Body of pancreas (tissue), 4 donors: ENCODE results near the gene C1QTNF8. TPM values are rescaled to one million over a fixed set of nuclear protein-coding genes. Genes with fewer than 3 reads are reported as not detected.

Experiments used
- ATAC-seq: fragments of 150-250 bp; one replicate; pipeline ENCODE4 v1.9.1; 2016
- DNase-seq, 4 donors: peaks; one replicate each; pipeline ENCODE4 v3.0.0-alpha.2; 2019
- H3K27ac ChIP-seq, 4 donors: fragments of 200-600 bp; sonication (generic); 1 replicate in 3 of 4; 2 replicates in 1 of 4; pipeline versions ENCODE4 v1.5.1 to v1.6.1; 2016 to 2019; ENCODE audit warnings: mild to moderate bottlenecking in 1 of 4, mixed read lengths in 1 of 4, moderate library complexity in 1 of 4
- H3K27me3 ChIP-seq, 2 donors: fragments of 200-600 bp; sonication (generic); one replicate each; pipeline ENCODE4 v1.6.0; 2016; ENCODE audit warnings: mild to moderate bottlenecking in 1 of 2
- H3K36me3 ChIP-seq, 2 donors: fragments of 200-600 bp; sonication (generic); replicated peaks in 1 of 2; 2 replicates each; pipeline ENCODE4 v1.5.1; 2016; ENCODE audit warnings: low read depth in 2 of 2; ENCODE audit not compliant: insufficient read depth in 1 of 2
- H3K4me1 ChIP-seq: fragments of 200-600 bp; sonication (generic); one replicate; pipeline ENCODE4 v1.6.0; 2016
- H3K4me3 ChIP-seq, 2 donors: fragments of 200-600 bp; sonication (generic); 1 replicate in 1 of 2; 2 replicates in 1 of 2; pipeline ENCODE4 v1.5.1; 2016 to 2019
- H3K9me3 ChIP-seq, 3 donors: fragments of 200-600 bp; sonication (generic); 1 replicate in 2 of 3; 2 replicates in 1 of 3; pipeline ENCODE4 v1.5.1; 2016
- CTCF ChIP-seq, 7 experiments: fragments of 450-650 bp in 4 of 7; fragments of 200-600 bp in 3 of 7; sonication (generic) in 3 of 7; IDR thresholded peaks; one replicate each; pipeline ENCODE4 v1.5.1; 2016 to 2019; ENCODE audit warnings: antibody characterized with exemption in 7 of 7
- POLR2A ChIP-seq, 3 donors: fragments of 450-650 bp; IDR thresholded peaks; one replicate each; pipeline ENCODE4 v1.6.1; 2016; ENCODE audit warnings: antibody characterized with exemption in 3 of 3, mild to moderate bottlenecking in 2 of 3
- WGBS, 2 donors: methylation state at CpG; one replicate each; pipeline ENCODE4 v1.1.5; 2017; 5-methylcytosine and 5-hydroxymethylcytosine counted together
- intact Hi-C: fragments of 100-400 bp; cut with DNase I; formaldehyde crosslinking; loops from one replicate; pipeline ENCODE4 v1.15.1; 2023
- total RNA-seq, 2 donors: library from RNA; depleted of rRNA; stranded (reverse); fragments of >200 nt; gene quantifications; one replicate each; pipeline ENCODE4 v1.1.0, GENCODE V29; 2016

The C1QTNF8 gene
- total RNA-seq, 2 donors from 2014 or later = not detected

GRCh38 chr16:1132431-1132830 is 36.4 kb upstream of the C1QTNF8 start:
- H3K4me3 ChIP-seq = no peak overlapping the region
- no peak for ATAC-seq
- intact Hi-C loops = no loop called here
- DNase-seq = no peak
- peaks cover 32% of the 10 kb centered on the region for H3K4me1 ChIP-seq
- no peak overlapping the region for H3K27ac ChIP-seq
- no peaks in the 10 kb centered on the region for H3K9me3 ChIP-seq
- H3K36me3 ChIP-seq = no peaks in the 10 kb centered on the region
- WGBS, 2 donors = 80 to 87% methylated on average over 12 to 14 of the region's 15 CpGs
- H3K27me3 ChIP-seq = no peaks in the 10 kb centered on the region
- no peak for TF ChIP-seq POLR2A (IDR thresholded peaks at IDR 0.05)
- TF ChIP-seq CTCF (IDR thresholded peaks at IDR 0.05) = no peak

GRCh38 chr16:1131378-1131994 is 35.4 kb upstream of the C1QTNF8 start:
- ATAC-seq (no peak), DNase-seq (no peak)
- 93 to 97% methylated on average over 22 of the region's 35 CpGs for whole genome bisulfite sequencing, 2 donors
- Histone ChIP-seq H3K27ac (no peak overlapping the region), H3K27me3 (no peaks in the 10 kb centered on the region), H3K9me3 (no peaks in the 10 kb centered on the region), H3K4me3 (no peak overlapping the region), H3K4me1 (peaks cover 31% of the 10 kb centered on the region), H3K36me3 (no peaks in the 10 kb centered on the region)
- no peak for TF ChIP-seq POLR2A (IDR thresholded peaks at IDR 0.05)
- no peak for TF ChIP-seq CTCF (IDR thresholded peaks at IDR 0.05)
- intact Hi-C loops = no loop called here

- 40 to 79% methylated on average over 1 to 8 of the region's 8 CpGs for WGBS, 2 donors
- Histone ChIP-seq H3K9me3 (no peaks in the 10 kb centered on the region), H3K27ac (no peak overlapping the region), H3K36me3 (no peaks in the 10 kb centered on the region), H3K27me3 (no peaks in the 10 kb centered on the region), H3K4me3 (no peak overlapping the region), H3K4me1 (peaks cover 23% of the 10 kb centered on the region)
- no peak for DNase-seq
- intact Hi-C loops = no loop called here
- TF ChIP-seq CTCF (IDR thresholded peaks at IDR 0.05) (no peak), POLR2A (IDR thresholded peaks at IDR 0.05) (no peak)
- ATAC-seq = no peak
Observed at GRCh38 chr16:1130382-1130781, 34.3 kb upstream of the C1QTNF8 start.

GRCh38 chr16:1129106-1129960 is 33.3 kb upstream of the C1QTNF8 start:
- no peak for DNase-seq
- no peaks in the 10 kb centered on the region for H3K9me3 ChIP-seq
- H3K27ac ChIP-seq = no peak overlapping the region
- H3K4me1 ChIP-seq = peaks cover 13% of the 10 kb centered on the region
- TF ChIP-seq POLR2A (IDR thresholded peaks at IDR 0.05) (no peak), CTCF (IDR thresholded peaks at IDR 0.05) (no peak)
- ATAC-seq = no peak
- WGBS, 2 donors = 96 to 100% methylated on average over 5 to 33 of the region's 48 CpGs
- no peaks in the 10 kb centered on the region for H3K27me3 ChIP-seq
- no peaks in the 10 kb centered on the region for H3K36me3 ChIP-seq
- intact Hi-C loops = no loop called here
- no peak overlapping the region for H3K4me3 ChIP-seq
